Measurements from ENCODE around the gene LRP6.

DNA sequence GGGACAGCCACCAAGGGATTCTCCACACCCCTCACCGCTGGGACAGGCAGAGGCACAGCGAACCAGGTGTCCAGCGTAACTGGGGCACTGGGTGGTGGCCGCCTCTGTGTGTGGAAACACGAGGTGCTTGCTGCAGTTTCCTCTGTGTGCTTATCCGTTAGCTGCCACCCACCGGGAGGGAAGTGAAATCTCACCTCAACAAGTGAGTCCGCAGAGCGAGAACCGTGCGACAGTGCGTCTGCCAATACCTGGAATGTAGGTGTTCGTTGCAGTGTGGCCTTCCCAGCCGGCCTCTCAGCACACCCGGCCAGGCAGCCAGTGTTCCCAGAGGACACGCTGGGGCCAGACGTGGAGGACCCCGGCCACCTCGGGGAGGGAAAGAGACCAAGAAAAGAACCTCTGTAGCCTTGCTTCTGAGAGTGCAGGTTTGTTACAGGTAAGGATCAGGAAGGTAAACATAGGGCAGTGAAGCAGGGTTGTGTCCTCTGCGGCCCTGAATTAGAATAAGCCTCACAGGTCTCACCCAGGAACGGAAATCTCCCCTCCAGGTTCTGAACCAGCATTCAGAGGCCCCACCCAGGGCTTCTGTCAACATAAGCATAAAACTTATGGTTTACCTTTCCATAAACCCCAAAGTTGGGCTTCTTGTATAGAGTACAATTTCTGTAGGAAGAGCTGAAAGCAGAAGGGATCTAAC lies 194.6 kb downstream of the LRP6 start:
- TF ChIP-seq TAF1 (conservative IDR thresholded peaks at IDR 0.05) (no peak), RAD21 (IDR thresholded peaks at IDR 0.05) (peak in 1 of 2 donors; percentile 45), SP1 (IDR thresholded peaks at IDR 0.05) (no peak), FOXA1 (IDR thresholded peaks at IDR 0.05) (no peak)
- TF ChIP-seq, protein P1, sequence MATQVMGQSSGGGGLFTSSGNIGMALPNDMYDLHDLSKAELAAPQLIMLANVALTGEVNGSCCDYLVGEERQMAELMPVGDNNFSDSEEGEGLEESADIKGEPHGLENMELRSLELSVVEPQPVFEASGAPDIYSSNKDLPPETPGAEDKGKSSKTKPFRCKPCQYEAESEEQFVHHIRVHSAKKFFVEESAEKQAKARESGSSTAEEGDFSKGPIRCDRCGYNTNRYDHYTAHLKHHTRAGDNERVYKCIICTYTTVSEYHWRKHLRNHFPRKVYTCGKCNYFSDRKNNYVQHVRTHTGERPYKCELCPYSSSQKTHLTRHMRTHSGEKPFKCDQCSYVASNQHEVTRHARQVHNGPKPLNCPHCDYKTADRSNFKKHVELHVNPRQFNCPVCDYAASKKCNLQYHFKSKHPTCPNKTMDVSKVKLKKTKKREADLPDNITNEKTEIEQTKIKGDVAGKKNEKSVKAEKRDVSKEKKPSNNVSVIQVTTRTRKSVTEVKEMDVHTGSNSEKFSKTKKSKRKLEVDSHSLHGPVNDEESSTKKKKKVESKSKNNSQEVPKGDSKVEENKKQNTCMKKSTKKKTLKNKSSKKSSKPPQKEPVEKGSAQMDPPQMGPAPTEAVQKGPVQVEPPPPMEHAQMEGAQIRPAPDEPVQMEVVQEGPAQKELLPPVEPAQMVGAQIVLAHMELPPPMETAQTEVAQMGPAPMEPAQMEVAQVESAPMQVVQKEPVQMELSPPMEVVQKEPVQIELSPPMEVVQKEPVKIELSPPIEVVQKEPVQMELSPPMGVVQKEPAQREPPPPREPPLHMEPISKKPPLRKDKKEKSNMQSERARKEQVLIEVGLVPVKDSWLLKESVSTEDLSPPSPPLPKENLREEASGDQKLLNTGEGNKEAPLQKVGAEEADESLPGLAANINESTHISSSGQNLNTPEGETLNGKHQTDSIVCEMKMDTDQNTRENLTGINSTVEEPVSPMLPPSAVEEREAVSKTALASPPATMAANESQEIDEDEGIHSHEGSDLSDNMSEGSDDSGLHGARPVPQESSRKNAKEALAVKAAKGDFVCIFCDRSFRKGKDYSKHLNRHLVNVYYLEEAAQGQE (IDR thresholded peaks at IDR 0.05): no peak
- TF ChIP-seq, protein P2, sequence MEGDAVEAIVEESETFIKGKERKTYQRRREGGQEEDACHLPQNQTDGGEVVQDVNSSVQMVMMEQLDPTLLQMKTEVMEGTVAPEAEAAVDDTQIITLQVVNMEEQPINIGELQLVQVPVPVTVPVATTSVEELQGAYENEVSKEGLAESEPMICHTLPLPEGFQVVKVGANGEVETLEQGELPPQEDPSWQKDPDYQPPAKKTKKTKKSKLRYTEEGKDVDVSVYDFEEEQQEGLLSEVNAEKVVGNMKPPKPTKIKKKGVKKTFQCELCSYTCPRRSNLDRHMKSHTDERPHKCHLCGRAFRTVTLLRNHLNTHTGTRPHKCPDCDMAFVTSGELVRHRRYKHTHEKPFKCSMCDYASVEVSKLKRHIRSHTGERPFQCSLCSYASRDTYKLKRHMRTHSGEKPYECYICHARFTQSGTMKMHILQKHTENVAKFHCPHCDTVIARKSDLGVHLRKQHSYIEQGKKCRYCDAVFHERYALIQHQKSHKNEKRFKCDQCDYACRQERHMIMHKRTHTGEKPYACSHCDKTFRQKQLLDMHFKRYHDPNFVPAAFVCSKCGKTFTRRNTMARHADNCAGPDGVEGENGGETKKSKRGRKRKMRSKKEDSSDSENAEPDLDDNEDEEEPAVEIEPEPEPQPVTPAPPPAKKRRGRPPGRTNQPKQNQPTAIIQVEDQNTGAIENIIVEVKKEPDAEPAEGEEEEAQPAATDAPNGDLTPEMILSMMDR (IDR thresholded peaks at IDR 0.05; ENCODE audit: low read depth, low read length, missing input control): peak; percentile 5
- TF ChIP-seq, protein P3, sequence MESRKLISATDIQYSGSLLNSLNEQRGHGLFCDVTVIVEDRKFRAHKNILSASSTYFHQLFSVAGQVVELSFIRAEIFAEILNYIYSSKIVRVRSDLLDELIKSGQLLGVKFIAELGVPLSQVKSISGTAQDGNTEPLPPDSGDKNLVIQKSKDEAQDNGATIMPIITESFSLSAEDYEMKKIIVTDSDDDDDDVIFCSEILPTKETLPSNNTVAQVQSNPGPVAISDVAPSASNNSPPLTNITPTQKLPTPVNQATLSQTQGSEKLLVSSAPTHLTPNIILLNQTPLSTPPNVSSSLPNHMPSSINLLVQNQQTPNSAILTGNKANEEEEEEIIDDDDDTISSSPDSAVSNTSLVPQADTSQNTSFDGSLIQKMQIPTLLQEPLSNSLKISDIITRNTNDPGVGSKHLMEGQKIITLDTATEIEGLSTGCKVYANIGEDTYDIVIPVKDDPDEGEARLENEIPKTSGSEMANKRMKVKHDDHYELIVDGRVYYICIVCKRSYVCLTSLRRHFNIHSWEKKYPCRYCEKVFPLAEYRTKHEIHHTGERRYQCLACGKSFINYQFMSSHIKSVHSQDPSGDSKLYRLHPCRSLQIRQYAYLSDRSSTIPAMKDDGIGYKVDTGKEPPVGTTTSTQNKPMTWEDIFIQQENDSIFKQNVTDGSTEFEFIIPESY (IDR thresholded peaks at IDR 0.05): no peak
- TF ChIP-seq, protein P4, sequence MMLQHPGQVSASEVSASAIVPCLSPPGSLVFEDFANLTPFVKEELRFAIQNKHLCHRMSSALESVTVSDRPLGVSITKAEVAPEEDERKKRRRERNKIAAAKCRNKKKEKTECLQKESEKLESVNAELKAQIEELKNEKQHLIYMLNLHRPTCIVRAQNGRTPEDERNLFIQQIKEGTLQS (IDR thresholded peaks at IDR 0.05): no peak
- TF ChIP-seq, protein P5, sequence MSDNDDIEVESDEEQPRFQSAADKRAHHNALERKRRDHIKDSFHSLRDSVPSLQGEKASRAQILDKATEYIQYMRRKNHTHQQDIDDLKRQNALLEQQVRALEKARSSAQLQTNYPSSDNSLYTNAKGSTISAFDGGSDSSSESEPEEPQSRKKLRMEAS (IDR thresholded peaks at IDR 0.05): no peak
